Measurements from ENCODE around the gene FAM53B.

FAM53B gene

DNA sequence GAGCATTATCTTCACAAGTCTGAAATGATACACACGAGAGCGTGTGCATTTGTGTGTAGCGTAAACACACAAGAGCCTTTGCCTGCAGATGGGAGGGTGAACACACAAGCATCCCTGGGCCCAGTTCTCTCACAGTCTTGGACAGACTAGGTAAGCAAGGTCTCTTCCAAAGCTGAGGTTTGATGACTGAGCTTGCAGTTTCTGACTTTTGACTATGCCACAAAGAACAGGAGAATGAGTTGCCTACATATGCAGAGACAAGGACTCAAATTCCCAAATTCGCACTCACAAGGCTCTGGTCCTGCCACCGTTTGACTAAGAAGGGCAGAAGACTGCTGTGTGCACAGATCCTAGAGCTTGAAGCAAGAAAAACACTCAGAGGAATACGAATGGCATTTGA is 55.8 kb downstream of the FAM53B start (continued):
- no peak for TF ChIP-seq ZNF830 (tag by site-specific recombination; IDR thresholded peaks at IDR 0.05; ENCODE audit: low read depth)

DNA sequence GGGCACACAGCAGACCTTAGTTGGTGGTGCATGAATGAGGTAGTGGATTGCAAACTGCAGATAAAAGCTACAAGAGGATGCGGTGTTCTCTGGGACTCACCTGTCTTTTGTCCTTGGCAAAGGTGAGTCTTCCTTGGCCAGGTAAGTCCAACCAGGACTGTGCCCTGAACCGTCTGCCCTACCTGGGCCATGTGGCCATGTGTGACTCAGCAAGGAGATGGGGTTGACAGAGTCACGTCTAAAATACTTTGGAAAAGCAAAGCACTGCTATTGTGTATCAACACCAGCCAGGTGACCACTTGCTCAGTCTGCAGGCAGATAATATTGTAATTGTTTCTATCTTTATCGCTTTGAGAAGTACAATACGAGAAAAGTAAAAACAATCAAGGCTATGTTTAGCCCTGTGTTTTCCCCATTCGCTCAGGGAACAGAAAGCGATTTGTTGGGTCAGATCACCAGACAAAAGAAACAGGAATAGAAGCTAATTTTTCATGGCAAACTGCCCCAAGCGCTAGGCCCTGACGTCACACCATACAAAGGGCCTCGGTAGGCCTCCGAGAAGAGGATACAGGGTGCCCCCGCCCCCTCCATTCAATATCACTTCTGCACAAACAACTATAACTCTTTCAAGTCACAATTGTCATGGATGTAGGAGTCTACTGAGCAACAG is 57.3 kb downstream of the FAM53B start:
- Histone ChIP-seq H3K4me3 (ENCODE audit: low read depth, low read length) (no peak overlapping the region), H3K27ac (ENCODE audit: extremely low read depth, low read depth, low read length) (no peak overlapping the region), H3K36me3 (ENCODE audit: control insufficient read depth in 2 of 2, insufficient read depth in 1 of 2, low read length in 2 of 2) (peaks cover 0 to 37% of the 10 kb centered on the region in 2 experiments; a peak in 1 of 3 replicates), H3K4me1 (ENCODE audit: control insufficient read depth, insufficient read depth, low read length) (0 out of 2 replicates have a peak, but pooled peaks cover 3% of the 10 kb centered on the region), H3K9me3 (ENCODE audit: control insufficient read depth, insufficient read depth, low read depth, low read length) (no peaks in the 10 kb centered on the region)
- ChIA-PET POLR2A (no interaction called here), CTCF (no interaction called here)
- TF ChIP-seq, protein P1, sequence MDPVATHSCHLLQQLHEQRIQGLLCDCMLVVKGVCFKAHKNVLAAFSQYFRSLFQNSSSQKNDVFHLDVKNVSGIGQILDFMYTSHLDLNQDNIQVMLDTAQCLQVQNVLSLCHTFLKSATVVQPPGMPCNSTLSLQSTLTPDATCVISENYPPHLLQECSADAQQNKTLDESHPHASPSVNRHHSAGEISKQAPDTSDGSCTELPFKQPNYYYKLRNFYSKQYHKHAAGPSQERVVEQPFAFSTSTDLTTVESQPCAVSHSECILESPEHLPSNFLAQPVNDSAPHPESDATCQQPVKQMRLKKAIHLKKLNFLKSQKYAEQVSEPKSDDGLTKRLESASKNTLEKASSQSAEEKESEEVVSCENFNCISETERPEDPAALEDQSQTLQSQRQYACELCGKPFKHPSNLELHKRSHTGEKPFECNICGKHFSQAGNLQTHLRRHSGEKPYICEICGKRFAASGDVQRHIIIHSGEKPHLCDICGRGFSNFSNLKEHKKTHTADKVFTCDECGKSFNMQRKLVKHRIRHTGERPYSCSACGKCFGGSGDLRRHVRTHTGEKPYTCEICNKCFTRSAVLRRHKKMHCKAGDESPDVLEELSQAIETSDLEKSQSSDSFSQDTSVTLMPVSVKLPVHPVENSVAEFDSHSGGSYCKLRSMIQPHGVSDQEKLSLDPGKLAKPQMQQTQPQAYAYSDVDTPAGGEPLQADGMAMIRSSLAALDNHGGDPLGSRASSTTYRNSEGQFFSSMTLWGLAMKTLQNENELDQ (tag by site-specific recombination; IDR thresholded peaks at IDR 0.05; ENCODE audit: low read depth) = no peak
- TF ChIP-seq FEZF1 (tag by site-specific recombination; IDR thresholded peaks at IDR 0.05) (no peak), ZNF391 (tag by site-specific recombination; IDR thresholded peaks at IDR 0.05; ENCODE audit: borderline replicate concordance, low read depth) (no peak), BCL11B (tag by site-specific recombination; IDR thresholded peaks at IDR 0.05; ENCODE audit: low read depth) (no peak), ZBTB48 (tag by site-specific recombination; IDR thresholded peaks at IDR 0.05) (no peak), TRIM28 (IDR thresholded peaks at IDR 0.05; ENCODE audit: borderline replicate concordance, low read length) (no peak), ZNF211 (tag by site-specific recombination; IDR thresholded peaks at IDR 0.05; ENCODE audit: low read depth) (no peak), ZNF600 (tag by site-specific recombination; IDR thresholded peaks at IDR 0.05) (no peak), ZNF621 (tag by site-specific recombination; IDR thresholded peaks at IDR 0.05) (no peak)
- TF ChIP-seq, protein P2, sequence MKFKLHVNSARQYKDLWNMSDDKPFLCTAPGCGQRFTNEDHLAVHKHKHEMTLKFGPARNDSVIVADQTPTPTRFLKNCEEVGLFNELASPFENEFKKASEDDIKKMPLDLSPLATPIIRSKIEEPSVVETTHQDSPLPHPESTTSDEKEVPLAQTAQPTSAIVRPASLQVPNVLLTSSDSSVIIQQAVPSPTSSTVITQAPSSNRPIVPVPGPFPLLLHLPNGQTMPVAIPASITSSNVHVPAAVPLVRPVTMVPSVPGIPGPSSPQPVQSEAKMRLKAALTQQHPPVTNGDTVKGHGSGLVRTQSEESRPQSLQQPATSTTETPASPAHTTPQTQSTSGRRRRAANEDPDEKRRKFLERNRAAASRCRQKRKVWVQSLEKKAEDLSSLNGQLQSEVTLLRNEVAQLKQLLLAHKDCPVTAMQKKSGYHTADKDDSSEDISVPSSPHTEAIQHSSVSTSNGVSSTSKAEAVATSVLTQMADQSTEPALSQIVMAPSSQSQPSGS (tag by site-specific recombination; IDR thresholded peaks at IDR 0.05; ENCODE audit: low read depth) = no peak
- TF ChIP-seq, protein P3, sequence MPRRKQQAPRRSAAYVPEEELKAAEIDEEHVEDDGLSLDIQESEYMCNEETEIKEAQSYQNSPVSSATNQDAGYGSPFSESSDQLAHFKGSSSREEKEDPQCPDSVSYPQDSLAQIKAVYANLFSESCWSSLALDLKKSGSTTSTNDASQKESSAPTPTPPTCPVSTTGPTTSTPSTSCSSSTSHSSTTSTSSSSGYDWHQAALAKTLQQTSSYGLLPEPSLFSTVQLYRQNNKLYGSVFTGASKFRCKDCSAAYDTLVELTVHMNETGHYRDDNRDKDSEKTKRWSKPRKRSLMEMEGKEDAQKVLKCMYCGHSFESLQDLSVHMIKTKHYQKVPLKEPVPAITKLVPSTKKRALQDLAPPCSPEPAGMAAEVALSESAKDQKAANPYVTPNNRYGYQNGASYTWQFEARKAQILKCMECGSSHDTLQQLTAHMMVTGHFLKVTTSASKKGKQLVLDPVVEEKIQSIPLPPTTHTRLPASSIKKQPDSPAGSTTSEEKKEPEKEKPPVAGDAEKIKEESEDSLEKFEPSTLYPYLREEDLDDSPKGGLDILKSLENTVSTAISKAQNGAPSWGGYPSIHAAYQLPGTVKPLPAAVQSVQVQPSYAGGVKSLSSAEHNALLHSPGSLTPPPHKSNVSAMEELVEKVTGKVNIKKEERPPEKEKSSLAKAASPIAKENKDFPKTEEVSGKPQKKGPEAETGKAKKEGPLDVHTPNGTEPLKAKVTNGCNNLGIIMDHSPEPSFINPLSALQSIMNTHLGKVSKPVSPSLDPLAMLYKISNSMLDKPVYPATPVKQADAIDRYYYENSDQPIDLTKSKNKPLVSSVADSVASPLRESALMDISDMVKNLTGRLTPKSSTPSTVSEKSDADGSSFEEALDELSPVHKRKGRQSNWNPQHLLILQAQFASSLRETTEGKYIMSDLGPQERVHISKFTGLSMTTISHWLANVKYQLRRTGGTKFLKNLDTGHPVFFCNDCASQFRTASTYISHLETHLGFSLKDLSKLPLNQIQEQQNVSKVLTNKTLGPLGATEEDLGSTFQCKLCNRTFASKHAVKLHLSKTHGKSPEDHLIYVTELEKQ (tag by site-specific recombination; IDR thresholded peaks at IDR 0.05; ENCODE audit: borderline replicate concordance) = no peak

DNA sequence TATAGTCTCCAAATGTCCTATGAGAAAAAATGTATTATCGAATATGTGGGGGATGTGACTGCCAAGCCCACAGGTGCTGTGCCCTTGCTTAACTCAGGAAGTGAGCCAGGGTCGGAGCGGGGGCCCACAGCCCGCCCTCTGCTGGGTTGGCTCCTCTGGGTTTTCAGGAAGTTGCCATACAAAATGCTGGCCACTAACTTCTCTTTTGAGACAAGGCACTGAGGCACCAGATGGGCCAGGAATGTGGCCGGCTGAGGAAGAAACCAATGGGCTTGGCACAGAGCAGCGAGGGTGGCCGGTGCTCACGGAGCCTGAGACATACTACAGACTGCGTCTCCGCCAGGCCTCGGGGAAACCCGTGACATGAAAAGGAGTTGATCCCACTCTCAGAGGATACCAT is 58.9 kb downstream of the FAM53B start:
- Histone ChIP-seq H3K27ac (ENCODE audit: extremely low read depth, low read depth, low read length) (no peak overlapping the region), H3K36me3 (ENCODE audit: control insufficient read depth in 2 of 2, insufficient read depth in 1 of 2, low read length in 2 of 2) (peaks cover 0 to 47% of the 10 kb centered on the region in 2 experiments; a peak in 2 of 3 replicates), H3K9me3 (ENCODE audit: control insufficient read depth, insufficient read depth, low read depth, low read length) (no peaks in the 10 kb centered on the region), H3K4me3 (ENCODE audit: low read depth, low read length) (no peak overlapping the region), H3K4me1 (ENCODE audit: control insufficient read depth, insufficient read depth, low read length) (0 out of 2 replicates have a peak, but pooled peaks cover 3% of the 10 kb centered on the region)
- ChIA-PET CTCF (no interaction called here), POLR2A (no interaction called here)
- no peak for TF ChIP-seq ZNF433 (tag by site-specific recombination; IDR thresholded peaks at IDR 0.05; ENCODE audit: low read depth)
- no peak for TF ChIP-seq ZNF133 (tag by site-specific recombination; IDR thresholded peaks at IDR 0.05)
- no peak for TF ChIP-seq ZNF768 (tag by site-specific recombination; IDR thresholded peaks at IDR 0.05)
- no peak for TF ChIP-seq ZNF311 (tag by site-specific recombination; IDR thresholded peaks at IDR 0.05; ENCODE audit: borderline replicate concordance)
- no peak for TF ChIP-seq TCF7L2 (IDR thresholded peaks at IDR 0.05; ENCODE audit: borderline replicate concordance, low read depth, low read length)
- TF ChIP-seq, protein P4, sequence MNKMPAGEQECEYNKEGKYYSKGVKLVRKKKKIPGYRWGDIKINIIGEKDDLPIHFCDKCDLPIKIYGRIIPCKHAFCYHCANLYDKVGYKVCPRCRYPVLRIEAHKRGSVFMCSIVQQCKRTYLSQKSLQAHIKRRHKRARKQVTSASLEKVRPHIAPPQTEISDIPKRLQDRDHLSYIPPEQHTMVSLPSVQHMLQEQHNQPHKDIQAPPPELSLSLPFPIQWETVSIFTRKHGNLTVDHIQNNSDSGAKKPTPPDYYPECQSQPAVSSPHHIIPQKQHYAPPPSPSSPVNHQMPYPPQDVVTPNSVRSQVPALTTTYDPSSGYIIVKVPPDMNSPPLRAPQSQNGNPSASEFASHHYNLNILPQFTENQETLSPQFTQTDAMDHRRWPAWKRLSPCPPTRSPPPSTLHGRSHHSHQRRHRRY (tag by site-specific recombination; IDR thresholded peaks at IDR 0.05) = no peak
- no peak for TF ChIP-seq ZNF843 (tag by site-specific recombination; IDR thresholded peaks at IDR 0.05)
- TF ChIP-seq ZNF221 (tag by site-specific recombination; IDR thresholded peaks at IDR 0.05; ENCODE audit: borderline replicate concordance) = no peak
- TF ChIP-seq BCL11A (tag by site-specific recombination; IDR thresholded peaks at IDR 0.05; ENCODE audit: low read depth) = no peak
- TF ChIP-seq, protein P5, sequence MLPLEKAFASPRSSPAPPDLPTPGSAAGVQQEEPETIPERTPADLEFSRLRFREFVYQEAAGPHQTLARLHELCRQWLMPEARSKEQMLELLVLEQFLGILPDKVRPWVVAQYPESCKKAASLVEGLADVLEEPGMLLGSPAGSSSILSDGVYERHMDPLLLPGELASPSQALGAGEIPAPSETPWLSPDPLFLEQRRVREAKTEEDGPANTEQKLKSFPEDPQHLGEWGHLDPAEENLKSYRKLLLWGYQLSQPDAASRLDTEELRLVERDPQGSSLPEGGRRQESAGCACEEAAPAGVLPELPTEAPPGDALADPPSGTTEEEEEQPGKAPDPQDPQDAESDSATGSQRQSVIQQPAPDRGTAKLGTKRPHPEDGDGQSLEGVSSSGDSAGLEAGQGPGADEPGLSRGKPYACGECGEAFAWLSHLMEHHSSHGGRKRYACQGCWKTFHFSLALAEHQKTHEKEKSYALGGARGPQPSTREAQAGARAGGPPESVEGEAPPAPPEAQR (tag by site-specific recombination; IDR thresholded peaks at IDR 0.05) = no peak
- no peak for TF ChIP-seq ZNF610 (tag by site-specific recombination; IDR thresholded peaks at IDR 0.05; ENCODE audit: borderline replicate concordance)
- no peak for TF ChIP-seq YY1 (tag by site-specific recombination; IDR thresholded peaks at IDR 0.05)
